HAP-1 (cell line): Measurements from ENCODE around the gene INS.
A peak's percentile ranks its signal among the peaks of the same experiment; 100 is the strongest.

Experiments used
- DNase-seq, 2 experiments: peaks; one replicate each; pipeline ENCODE4 v3.0.0-alpha.2; 2016 to 2020; ENCODE audit warnings: low spot score in 2 of 2
- H3K27me3 ChIP-seq: fragments of 250-450 bp; sonication (Bioruptor Pico); 2 replicates; pipeline ENCODE4 v1.5.1; 2020; ENCODE audit warnings: low read depth, mild to moderate bottlenecking, moderate library complexity
- H3K36me3 ChIP-seq: fragments of 250-450 bp; sonication (Bioruptor Pico); replicated peaks from 2 replicates; pipeline ENCODE4 v1.5.1; 2020; ENCODE audit warnings: mild to moderate bottlenecking
- H3K4me1 ChIP-seq: fragments of 250-450 bp; sonication (Bioruptor Pico); 2 replicates; pipeline ENCODE4 v1.5.1; 2020; ENCODE audit warnings: mild to moderate bottlenecking
- H3K4me3 ChIP-seq: fragments of 250-450 bp; sonication (Bioruptor Pico); 2 replicates; pipeline ENCODE4 v1.5.1; 2020; ENCODE audit warnings: mild to moderate bottlenecking, moderate library complexity
- H3K9me3 ChIP-seq: fragments of 250-450 bp; sonication (Bioruptor Pico); 2 replicates; pipeline ENCODE4 v1.5.1; 2020; ENCODE audit warnings: mild to moderate bottlenecking, moderate library complexity
- in situ Hi-C: fragments of 300-500 bp; cut with MboI; formaldehyde crosslinking; loops from 3 replicates; pipeline ENCODE4 v1.14.3; 2020; ENCODE audit warnings: low sequenced_read_pairs, inconsistent platforms, mixed read lengths

The INS gene

DNA sequence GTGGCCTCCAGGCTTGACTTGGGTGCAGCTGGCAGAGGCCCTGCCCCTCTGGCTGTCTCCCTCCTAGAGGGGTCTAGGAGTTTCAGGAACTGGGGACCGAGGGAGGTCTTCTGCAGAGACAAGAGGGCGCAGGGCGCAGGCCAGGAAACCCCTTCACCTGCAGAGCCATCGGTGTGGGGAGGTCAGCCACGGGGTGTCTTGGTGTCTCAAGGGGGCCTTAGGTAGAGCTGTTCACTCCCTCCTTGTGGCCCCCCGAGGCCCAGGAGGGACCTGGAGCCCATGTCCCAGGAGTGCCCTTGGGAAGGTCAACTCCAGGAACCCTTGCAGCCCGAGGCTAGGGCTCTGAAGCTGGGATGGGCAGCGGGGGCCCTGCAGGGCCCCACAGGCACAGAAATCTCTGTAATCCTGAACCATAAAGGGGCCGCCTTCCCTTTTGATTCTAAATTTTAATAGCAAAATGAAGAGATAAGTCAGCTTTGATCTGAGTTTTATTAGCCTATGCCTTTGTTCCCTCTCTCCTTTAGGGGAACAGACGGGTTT is 42.0 kb upstream of the INS start:
- Histone ChIP-seq H3K4me3 (no peak overlapping the region), H3K9me3 (no peaks in the 10 kb centered on the region), H3K27me3 (no peaks in the 10 kb centered on the region), H3K4me1 (no peaks in the 10 kb centered on the region), H3K36me3 (no peaks in the 10 kb centered on the region)
- DNase-seq, result no peak
- in situ Hi-C loops, result no loop called here

DNA sequence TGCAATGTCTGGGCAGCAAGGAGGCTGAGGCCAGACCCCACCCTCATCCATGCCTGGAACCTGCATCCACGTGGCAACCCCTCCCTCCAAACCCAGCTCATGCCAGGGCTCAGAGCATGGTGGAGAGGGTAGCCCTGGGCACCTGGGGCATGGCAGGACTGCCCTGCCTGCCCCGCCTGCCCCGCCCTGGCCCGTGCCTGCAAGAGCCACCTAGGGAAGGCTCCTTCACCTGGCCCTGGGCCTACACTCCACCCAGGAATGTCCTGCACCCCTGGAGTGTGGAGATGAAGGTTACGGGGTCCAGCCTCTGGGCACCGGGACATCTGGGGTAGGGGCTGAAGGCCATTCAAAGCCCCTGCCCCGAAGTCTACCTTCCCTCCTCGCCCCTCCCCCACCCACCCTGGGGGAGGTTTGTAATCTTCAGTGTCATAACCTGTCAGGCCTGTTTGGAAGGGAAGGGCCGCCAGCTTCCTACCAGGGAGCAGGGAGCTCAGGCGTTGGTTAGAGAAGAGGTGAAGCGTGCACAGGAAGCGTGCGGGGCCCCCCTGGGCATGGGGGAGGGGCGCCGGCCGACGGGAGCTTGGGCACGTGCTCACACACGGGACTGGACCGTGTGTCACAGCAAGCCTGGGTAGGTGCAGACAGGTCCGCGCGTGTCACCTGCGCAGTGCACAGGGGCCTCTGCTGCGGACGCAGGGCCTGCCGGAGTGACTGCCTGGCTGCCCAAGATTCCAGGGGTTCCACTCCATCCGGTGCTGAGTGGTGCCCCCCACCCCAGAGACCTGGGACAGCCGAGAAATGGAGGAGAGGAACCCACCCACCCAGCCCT is 41.3 kb upstream of the INS start:
- H3K4me3 ChIP-seq, result no peak overlapping the region
- no peaks in the 10 kb centered on the region for H3K4me1 ChIP-seq
- no peak for DNase-seq
- in situ Hi-C loops, result no loop called here
- no peaks in the 10 kb centered on the region for H3K9me3 ChIP-seq
- no peaks in the 10 kb centered on the region for H3K36me3 ChIP-seq
- no peaks in the 10 kb centered on the region for H3K27me3 ChIP-seq

DNA sequence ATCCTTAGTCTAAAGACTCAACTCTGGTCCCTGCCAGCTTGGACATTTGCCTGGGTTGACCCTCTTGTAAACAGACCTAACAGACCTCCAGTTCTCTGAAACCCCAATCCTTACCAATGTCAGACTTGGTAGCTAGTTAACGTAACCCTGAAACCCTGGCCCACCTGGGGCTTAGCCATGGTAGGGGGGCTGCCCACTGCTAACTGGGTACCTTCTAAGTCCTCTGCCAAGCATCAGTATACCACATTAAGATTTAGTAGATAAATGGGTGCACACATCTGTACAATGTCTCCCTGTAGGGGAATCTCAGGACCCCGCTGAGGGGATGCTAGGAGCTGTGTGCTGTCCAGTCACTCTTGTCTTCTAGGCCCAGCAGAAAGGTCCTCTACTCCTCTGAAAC is 40.5 kb upstream of the INS start:
- in situ Hi-C loops, result no loop called here
- Histone ChIP-seq H3K4me1 (no peaks in the 10 kb centered on the region), H3K9me3 (no peaks in the 10 kb centered on the region), H3K27me3 (no peaks in the 10 kb centered on the region), H3K36me3 (no peaks in the 10 kb centered on the region), H3K4me3 (no peak overlapping the region)
- DNase-seq, result no peak

DNA sequence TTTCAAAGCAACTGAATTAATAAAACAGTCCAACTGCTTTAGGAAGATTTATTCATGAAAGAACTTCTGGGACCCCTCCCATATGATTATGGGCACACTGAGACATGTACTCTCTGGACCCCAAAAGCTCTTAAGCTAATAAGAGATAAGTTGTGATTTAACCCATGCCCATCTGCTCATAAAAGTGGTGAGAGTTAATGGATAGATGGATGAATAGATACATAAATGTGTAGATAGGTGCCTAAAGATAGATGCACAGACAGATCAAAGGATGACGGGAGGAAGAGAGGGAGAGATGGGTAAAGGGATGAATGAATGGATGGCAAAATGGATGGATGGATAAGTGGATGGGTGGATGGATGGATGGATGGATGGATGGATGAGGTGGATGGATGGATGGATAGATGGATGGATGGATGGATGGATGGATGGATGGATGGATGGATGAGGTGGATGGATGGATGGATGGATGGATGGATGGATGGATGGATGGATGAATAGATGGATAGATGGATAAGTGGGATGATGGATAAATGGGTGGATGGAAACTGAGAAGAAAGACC is 40.0 kb upstream of the INS start:
- Histone ChIP-seq H3K36me3 (no peaks in the 10 kb centered on the region), H3K27me3 (no peaks in the 10 kb centered on the region), H3K9me3 (no peaks in the 10 kb centered on the region), H3K4me3 (no peak overlapping the region), H3K4me1 (no peaks in the 10 kb centered on the region)
- in situ Hi-C loops, result no loop called here
- DNase-seq, result no peak

DNA sequence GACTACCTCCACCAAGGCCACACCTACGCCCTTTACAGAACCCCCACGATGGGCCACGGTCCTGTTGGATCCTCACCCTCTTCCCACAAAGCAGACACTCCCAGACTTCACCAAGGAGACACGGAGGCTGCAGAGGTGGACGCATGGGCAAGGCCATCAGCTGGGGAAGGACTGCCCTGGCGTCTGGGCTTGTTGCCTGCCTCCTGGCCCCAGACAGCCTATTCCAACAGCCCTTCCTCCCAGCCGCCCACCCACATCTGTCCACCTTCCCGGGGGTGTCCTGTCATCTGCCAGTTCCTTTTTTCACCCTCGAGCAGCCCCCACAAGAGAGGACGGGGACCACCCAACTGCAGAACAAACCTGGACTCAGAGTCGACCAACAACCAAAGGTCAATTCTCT is 39.5 kb upstream of the INS start:
- in situ Hi-C loops, result no loop called here
- Histone ChIP-seq H3K4me1 (no peaks in the 10 kb centered on the region), H3K9me3 (no peaks in the 10 kb centered on the region), H3K27me3 (no peaks in the 10 kb centered on the region), H3K36me3 (no peaks in the 10 kb centered on the region), H3K4me3 (no peak overlapping the region)
- no peak for DNase-seq

DNA sequence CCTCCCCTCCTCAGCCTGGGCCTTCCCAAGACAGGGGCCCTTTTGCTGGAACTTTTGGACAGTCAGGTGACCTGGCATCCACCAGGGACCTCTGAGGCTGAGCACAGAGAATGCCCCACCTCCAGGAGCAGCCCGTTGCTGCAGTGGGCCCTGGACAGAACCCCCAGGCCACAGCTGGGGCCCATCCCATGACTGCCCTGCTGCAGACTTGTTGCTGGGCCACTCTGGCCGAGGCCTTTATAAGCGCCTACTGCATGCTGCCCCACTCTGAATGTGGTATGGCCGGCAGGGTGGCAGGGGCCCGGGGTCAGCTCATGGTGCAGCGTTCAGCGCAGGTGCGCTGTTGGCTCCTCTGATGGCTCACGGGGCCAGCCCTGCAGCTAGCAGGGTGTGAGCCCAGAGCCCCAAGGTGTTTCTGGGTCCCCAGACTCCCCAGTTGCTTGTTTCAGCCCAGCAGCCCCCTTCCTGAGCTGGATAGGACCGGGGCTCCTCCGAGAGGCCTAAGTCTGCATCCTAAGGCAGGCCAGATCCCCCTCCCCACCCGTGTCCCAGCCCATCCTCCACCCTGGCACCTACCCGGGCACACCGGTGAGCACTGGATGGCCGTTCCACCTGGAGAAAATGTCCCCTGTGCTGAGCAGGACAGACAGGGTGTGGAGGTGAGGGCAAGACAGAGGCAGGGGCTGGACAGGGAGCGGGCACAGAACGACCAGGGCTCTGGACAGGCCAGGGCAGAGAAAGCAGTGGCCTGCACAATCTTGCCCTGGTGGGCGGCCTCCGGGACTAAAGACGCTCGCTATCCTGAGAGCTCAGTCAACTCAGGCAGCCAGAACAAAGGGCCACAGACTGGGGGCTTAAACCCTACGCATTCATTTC is 38.7 kb upstream of the INS start:
- Histone ChIP-seq H3K36me3 (no peaks in the 10 kb centered on the region), H3K9me3 (no peaks in the 10 kb centered on the region), H3K27me3 (no peaks in the 10 kb centered on the region), H3K4me3 (no peak overlapping the region), H3K4me1 (no peaks in the 10 kb centered on the region)
- in situ Hi-C loops, result loop anchor here (25.0 kb wide), 1 partner anchor 688 kb away; the partner anchor contains the start of gene CDKN1C
- no peak for DNase-seq

DNA sequence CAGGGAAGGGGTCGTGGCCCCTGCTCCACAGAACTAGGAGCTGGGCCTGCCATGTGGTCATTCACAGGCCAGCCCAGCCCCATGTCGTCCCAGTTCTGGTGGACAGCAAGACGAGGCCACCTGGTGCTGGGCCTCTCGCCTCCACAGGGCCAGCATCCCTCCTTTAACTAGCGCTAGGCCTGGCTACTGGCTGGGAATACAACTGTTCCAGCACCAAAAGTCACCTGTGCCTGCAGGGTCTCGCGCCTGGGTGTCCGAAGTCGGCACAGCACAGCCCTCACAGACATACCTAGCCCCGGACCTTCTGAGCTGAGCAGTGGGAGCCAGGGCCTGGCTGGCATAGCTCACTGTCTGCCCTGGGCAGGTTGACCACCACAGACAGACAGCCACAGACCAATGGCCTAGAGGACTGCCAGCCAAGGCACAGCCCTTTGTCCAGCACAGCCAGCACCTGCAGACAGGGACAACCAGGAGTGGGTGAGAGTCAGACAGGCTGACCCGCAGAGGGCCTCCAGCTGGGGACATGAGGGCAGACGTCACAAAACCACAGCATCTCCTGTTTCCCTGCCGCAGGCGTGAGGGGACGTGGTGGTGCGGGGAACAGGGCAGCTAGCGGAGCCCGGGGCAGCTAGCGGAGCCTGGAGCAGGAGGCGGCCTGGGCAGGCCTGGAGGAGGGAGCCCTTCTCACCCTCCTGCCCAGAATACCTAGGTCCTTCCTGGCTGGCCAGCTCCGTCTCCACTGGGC is 37.8 kb upstream of the INS start:
- no peaks in the 10 kb centered on the region for H3K27me3 ChIP-seq
- no peak for DNase-seq
- H3K9me3 ChIP-seq, result no peaks in the 10 kb centered on the region
- H3K4me1 ChIP-seq, result no peaks in the 10 kb centered on the region
- no peaks in the 10 kb centered on the region for H3K36me3 ChIP-seq
- in situ Hi-C loops, result loop anchor here (25.0 kb wide), 1 partner anchor 689 kb away; the partner anchor contains the start of gene CDKN1C
- H3K4me3 ChIP-seq, result no peak overlapping the region

DNA sequence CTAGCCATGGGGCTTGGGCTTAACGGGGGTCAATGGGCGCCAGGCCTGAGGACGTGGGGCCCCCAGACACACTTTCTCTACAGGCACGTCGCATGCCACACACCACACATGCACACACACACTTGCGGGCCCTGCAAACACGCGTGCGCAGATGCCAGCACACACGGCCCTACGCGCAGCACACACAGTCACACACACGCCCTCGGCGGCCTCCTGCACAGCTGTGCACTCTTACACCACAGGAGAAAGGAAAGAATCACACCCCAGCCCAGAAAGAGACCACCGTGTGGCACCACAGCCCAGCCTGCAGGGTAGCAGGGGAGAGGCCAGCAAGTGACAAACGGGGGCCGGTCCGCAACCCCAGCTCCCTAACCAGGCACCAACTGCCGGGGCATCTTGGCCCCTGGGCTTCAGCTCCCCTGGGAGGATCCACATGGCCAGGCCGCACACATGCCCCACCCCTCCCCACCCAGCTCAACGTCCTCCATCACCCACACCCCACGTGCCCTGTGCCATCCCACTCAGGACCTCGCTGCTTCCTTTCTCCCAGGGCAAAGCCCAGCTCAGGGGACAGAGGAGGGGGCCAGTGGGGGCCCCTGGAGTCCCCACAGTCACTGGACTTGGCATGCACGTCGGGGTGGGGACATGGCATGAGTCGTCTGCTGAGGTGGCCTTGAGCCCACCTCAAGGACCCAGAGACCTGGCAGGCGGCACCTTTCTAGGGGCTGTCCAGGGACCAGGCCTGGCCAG is 36.9 kb upstream of the INS start:
- H3K4me3 ChIP-seq, result no peak overlapping the region
- H3K27me3 ChIP-seq, result no peaks in the 10 kb centered on the region
- H3K36me3 ChIP-seq, result no peaks in the 10 kb centered on the region
- H3K4me1 ChIP-seq, result no peaks in the 10 kb centered on the region
- no peak for DNase-seq
- H3K9me3 ChIP-seq, result no peaks in the 10 kb centered on the region
- in situ Hi-C loops, result loop anchor here (25.0 kb wide), 1 partner anchor 689 kb away; the partner anchor contains the start of gene CDKN1C

DNA sequence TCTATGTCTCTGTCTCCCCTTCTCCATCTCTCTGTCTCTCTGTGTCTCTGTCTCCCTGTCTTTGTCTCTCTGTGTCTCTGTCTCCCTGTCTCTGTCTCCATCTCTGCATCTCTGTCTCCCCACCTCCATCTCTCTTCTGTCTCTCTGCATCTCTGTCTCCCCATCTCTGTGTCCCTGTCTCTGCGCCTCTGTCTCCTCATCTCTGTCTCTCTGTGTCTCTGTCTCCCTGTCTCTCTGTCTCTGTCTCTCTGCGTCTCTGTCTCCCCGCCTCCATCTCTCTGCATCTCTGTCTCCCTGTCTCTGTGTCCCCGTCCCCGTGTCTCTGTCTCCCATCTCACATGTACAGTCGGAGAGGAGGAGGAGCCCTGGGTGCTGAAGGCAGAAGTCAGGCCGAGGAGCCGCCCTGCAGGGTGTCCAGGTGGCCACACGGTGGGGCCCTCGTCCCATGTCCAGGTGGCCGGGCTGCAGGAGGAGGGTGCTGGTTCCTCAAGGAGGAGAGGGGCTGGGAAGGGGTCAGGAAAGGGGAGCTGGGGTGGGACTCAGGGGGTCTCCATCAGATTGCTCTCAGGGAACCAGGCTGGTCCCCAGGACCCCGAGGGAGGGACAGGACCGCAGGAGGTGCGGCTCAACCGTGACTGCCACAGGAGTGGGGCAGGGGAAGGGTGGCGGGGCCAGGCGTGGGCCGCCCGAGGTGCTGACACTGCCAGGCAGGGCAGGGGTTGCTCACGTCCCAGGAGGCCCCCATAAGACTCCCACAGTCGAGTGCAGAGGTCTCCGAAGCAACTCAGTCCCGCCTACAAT is 36.2 kb upstream of the INS start:
- H3K9me3 ChIP-seq, result no peaks in the 10 kb centered on the region
- no peaks in the 10 kb centered on the region for H3K27me3 ChIP-seq
- no peak overlapping the region for H3K4me3 ChIP-seq
- no peaks in the 10 kb centered on the region for H3K4me1 ChIP-seq
- DNase-seq, result peak; percentile 49 to 84
- in situ Hi-C loops, result loop anchor here (25.0 kb wide), 1 partner anchor 690 kb away; the partner anchor contains the start of gene CDKN1C
- H3K36me3 ChIP-seq, result no peaks in the 10 kb centered on the region

DNA sequence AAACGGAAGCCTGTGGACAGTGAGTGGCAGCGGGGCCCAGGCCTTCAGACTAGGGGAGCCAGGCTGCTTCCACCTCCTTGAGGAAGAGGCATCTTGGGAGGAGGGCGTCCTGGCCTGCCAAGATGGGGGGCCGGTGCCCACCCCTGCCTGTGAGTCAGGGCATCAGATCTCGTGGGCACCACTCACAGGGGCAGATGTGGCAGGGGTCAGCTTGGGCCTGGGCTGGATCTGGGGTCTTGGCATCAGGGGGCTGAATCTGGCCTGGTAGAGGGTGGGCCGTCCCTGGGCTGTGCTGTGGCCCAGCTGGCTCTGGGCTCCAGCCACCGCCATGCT is 34.7 kb upstream of the INS start:
- H3K4me1 ChIP-seq, result no peaks in the 10 kb centered on the region
- no peak for DNase-seq
- no peaks in the 10 kb centered on the region for H3K9me3 ChIP-seq
- in situ Hi-C loops, result loop anchor here (25.0 kb wide), 1 partner anchor 692 kb away; the partner anchor contains the start of gene CDKN1C
- H3K4me3 ChIP-seq, result no peak overlapping the region
- H3K27me3 ChIP-seq, result no peaks in the 10 kb centered on the region
- no peaks in the 10 kb centered on the region for H3K36me3 ChIP-seq

DNA sequence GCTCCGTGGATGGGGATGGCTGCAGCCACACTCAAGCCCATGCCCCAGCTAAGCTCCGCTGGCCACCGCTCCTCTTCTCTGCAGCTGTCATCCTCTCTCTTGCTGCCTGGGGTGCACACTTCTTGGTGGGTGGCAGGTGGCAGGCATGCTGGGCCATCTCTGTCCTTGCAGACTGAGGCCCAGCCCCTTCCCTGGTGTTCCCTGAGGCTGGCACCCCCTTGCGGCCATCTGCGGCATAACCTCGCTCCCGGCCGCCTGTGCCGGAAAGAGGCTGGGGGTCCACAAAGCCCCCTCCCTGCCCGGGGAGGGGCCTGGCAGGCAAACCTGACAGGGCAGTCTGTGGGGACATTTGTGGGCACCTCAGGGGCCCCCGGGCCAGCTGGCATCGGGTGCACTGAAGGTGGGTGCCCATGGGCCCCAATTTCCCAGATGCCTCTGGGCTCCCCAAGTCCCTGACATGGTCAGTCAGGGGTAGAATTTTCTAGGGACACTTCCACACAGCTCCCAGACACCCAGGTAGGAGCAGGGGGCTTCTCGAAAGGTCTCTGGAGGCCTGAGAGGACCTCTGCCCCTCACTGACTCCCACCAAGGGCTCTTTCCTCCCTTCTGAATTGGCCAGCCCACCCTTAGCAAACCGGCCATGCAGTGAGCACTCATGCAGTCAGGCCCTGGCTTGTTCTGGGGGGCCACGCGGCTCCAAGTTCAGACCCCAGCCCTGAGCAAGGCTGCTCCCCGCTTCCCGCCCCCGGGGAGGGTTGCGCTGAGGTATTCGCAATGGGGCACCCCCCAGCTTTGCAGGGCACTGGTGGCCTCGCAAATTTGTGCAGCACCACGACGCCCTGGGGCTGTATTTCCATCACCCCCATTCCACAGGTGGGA is 34.1 kb upstream of the INS start:
- Histone ChIP-seq H3K27me3 (no peaks in the 10 kb centered on the region), H3K4me3 (no peak overlapping the region), H3K9me3 (no peaks in the 10 kb centered on the region), H3K4me1 (no peaks in the 10 kb centered on the region), H3K36me3 (no peaks in the 10 kb centered on the region)
- in situ Hi-C loops, result loop anchor here (25.0 kb wide), 1 partner anchor 692 kb away; the partner anchor contains the start of gene CDKN1C
- peak; percentile 5 to 79 for DNase-seq
